GM12801 (cell line): ENCODE results near the gene RELB.

Experiments
- CTCF ChIP-seq: IDR thresholded peaks from one replicate; pipeline ENCODE4 v1.5.1; 2011; ENCODE audit warnings: control low read depth; ENCODE audit not compliant: insufficient read length; ENCODE audit errors: extremely low read depth

The RELB gene

GRCh38 chr19:44998025-44998424 is 3.2 kb upstream of the RELB start:
- no peak for TF ChIP-seq CTCF

- TF ChIP-seq CTCF = no peak
Measured at GRCh38 chr19:45003485-45003884, 2.2 kb downstream of the RELB start.

- TF ChIP-seq CTCF = no peak
Measured at GRCh38 chr19:45005787-45006186, 4.5 kb downstream of the RELB start.

GRCh38 chr19:45008552-45008951 is 7.3 kb downstream of the RELB start:
- no peak for TF ChIP-seq CTCF

GRCh38 chr19:45009625-45010255 is 8.5 kb downstream of the RELB start:
- no peak for TF ChIP-seq CTCF

- no peak for TF ChIP-seq CTCF
Measured at GRCh38 chr19:45010306-45010705, 9.0 kb downstream of the RELB start.

- TF ChIP-seq CTCF = no peak
Measured at GRCh38 chr19:45011959-45012358, 10.7 kb downstream of the RELB start.
